Measurements from ENCODE around the gene MTX1.
"Not testable (repeated sequence)": the region's sequence is repeated elsewhere in the genome, so short reads cannot be mapped to it uniquely, and the experiment has no call there.

MTX1 gene

GRCh38 chr1:155236451-155236850 is 28.0 kb downstream of the MTX1 start:
- peak; percentile 16 to 68 (median 57) for DNase-seq

- peak; percentile 87 to 93 (median 90) for DNase-seq
Observed at GRCh38 chr1:155241069-155241679, 32.7 kb downstream of the MTX1 start.

DNA sequence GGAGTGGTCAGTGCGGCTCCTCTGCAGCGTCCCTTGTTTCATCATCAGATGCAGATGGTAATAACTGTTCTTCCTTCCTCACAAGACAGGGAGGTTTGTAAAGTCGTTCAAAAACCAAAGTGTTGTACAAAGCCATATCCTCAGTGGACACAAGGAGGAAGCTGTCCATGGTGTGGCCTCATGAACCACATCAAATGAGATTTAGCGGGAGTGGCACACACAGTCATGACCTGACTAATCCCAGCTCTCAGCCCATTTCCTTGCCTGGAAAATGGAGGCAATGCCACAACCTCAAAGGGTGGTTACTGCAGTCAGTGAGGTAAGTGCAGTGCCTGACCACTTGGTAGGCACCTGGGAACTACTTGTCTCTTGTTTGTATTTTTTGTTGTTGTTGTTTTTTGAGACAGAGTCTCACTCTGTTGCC is 33.4 kb downstream of the MTX1 start:
- DNase-seq, result peak; percentile 78 to 94 (median 86)

GRCh38 chr1:155242805-155243358 is 34.4 kb downstream of the MTX1 start:
- no peak for DNase-seq

DNA sequence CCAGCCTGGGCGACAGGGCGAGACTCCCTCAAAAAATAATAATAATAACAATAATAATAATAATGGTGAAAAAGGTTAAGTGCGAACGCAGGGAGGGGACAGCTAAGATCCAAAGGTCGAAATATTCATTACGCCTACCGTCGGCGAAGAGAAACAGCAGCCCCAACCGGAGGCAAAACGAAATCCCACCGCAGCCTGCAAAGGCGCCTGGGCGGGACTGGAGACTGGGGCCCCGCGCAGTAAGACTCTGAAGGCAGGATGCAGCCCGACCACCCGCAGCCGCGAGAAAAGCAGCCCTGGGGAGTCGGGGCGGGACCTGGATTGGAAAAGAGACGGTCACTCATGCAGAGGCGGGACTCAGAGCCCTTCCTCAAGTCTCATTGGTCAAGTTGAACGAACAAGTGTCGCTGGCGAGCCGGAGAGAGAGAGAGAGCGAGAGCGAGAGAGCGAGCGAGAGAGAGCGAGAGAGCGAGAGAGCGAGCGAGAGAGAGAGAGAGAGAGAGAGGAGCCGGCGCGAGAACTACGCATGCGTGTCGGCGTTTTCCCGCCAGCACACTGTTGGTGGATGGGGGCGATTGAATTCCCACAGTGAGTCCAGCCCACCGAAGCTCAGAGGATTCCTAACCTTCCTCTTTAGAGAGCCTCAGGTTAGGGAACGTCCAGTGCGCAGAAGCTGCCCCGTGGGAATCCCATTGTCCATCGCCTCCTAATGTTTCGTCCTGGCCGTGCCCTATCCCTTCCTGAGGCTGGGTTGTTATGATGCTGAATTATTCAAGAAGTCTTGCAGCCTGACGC is 36.1 kb downstream of the MTX1 start:
- DNase-seq, result peak; percentile 96 to 99 (median 96)

DNA sequence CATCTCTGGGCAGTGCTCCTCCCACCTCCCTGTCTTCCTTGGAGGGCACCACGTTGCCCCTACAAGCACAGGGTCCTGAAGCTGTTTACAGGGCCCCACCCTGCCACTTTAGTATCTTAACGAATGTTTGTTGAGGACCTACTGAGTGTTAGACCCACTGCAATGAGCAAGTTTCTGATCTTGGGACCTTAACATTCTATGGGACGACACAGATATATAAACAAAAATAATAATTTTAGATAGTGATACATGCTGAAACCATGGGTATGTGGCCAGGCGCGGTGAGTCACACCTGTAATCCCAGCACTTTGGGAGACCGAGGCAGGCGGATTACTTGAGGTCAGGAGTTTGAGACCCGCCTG is 36.6 kb downstream of the MTX1 start:
- DNase-seq, result no peak

- not testable (repeated sequence) for DNase-seq
Observed at GRCh38 chr1:155246796-155247195, 38.3 kb downstream of the MTX1 start.

GRCh38 chr1:155247667-155248553 is 39.4 kb downstream of the MTX1 start:
- DNase-seq, result no peak

DNA sequence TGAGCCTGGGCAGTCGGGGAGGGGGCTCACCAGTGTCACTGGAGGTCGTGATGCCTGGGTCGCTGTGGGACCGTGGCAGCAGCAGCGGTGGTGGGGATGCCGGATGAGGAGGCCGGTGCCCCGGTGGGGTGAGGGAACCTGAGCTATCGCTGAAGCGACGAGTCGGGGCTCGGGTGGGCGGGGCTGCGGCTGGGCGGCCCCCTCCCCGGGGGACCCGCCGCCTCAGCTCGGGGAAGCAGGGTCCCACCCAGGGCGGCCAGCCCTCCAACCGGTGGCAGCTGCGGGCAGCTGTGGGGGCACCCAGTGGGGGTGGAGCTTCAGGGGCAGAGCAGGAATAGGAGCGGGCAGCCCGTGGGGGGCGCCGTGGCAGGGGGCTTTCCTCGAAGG is 41.7 kb downstream of the MTX1 start:
- DNase-seq, result no peak

DNA sequence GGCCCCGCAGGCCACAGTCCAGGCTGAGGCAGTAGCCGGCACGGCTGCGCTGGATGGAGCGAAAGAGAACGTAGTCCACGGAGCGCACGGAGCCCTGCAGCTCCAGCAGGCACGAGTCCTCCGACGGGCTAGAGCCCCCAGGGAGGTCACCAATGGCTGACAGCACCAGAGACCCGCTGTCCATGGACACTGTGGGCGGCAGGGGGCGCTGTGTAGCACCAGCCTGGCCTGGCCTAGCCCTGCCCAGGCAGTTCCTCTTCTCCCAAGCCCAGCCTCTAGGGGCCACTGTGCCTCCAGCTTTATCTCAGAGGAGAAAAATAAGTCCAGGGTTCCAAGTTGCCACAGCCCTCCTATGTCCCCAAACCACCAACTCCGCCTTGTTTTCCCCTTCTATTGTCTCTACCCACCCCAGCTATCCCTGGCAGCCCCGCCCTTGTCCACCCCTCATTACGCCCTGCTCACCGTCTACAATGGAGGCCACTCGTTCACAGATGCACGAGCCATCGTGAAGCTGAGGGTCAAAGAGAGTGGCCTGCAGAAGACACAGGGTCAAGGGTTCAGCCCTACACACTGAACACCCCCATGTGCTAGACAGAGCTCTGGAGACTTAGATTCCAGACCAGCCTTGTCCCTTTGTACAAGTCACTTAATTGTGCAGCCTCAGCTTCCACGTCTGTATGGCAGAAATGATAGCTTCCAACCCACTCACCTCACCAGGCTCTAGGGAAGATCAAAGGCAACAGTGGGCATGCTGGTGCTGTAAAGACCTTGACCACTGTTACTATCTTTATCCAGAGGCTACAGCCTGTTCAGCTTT is 42.3 kb downstream of the MTX1 start:
- peak; percentile 96 to 98 (median 97) for DNase-seq

GRCh38 chr1:155251566-155251965 is 43.1 kb downstream of the MTX1 start:
- DNase-seq, result no peak

DNA sequence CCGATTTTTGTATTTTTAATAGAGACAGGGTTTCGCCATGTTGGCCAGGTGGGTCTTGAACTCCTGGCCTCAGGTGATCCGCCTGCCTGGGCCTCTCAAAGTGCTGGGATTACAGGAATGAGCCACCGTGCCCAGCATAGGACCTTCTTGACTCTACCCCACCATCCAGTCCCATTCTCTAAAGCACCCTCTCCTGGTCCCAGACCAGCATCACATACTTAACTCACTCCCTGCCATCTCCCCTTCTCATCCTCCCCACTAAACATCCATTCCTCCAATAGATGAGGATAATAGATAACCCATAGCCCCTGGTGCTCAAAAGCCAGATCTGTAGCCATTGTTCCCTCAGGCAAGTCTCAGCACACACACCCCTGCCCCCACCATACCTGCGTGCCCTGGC is 44.7 kb downstream of the MTX1 start:
- no peak for DNase-seq

- DNase-seq, result no peak
Observed at GRCh38 chr1:155253797-155254196, 45.3 kb downstream of the MTX1 start.

DNA sequence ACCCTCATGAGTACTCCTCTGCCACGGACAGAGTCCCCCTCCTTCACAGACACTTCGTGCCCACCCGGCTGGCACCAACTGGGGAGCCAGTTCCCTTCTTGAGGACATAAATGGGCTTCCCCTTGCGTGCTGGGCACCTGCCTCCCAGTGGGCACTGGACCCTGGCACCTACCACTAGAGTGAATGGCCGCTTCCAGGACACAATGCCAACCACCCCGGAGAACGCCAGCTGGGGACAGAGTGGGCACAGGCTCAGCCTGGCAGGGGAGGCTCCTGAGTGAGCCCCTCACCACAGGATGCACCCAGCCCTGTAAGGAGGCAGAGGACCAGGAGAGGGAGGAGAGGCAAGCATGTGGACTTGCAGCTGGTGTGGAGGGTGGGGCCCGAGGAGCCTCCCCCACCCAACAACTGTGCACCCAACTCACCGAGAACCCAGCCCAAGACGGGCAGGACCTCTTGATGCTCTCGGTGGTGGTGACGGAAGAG is 45.8 kb downstream of the MTX1 start:
- DNase-seq, result no peak

DNA sequence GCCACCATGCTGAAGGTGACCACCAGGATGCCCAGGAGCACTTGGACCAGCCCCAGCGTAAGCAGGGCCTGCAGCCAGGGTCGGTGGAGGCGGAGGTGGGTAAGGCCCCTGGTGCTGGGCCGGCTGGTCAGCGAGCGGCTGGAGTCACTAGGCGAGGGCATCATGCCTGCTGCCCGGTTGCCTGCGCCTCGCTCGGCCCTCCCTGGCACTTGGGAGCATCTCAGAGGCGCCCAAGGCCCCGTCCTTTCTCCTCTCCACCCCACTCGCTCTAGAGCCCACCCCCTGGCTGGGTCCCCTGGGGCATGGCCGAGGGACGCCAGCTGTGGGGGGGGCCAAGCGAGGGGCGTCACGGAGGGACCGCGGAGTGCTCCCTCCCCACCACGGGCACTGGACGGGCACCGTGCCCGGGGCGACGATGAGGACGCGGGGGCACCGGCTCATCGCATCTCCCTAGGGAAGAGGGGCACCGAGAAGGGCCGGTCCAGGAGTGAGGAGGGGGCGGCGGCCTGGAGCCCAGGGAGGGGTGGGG is 46.3 kb downstream of the MTX1 start:
- DNase-seq, result peak in 1 of 4 experiments; percentile 14

- peak; percentile 66 to 88 (median 77) for DNase-seq
Observed at GRCh38 chr1:155255243-155256007, 46.9 kb downstream of the MTX1 start, which contains the start of gene ENTREP3. TSS of gene ENTREP3 (minus strand) at chr1:155255483. CDS start at chr1:155254877, 606 bp downstream.

DNA sequence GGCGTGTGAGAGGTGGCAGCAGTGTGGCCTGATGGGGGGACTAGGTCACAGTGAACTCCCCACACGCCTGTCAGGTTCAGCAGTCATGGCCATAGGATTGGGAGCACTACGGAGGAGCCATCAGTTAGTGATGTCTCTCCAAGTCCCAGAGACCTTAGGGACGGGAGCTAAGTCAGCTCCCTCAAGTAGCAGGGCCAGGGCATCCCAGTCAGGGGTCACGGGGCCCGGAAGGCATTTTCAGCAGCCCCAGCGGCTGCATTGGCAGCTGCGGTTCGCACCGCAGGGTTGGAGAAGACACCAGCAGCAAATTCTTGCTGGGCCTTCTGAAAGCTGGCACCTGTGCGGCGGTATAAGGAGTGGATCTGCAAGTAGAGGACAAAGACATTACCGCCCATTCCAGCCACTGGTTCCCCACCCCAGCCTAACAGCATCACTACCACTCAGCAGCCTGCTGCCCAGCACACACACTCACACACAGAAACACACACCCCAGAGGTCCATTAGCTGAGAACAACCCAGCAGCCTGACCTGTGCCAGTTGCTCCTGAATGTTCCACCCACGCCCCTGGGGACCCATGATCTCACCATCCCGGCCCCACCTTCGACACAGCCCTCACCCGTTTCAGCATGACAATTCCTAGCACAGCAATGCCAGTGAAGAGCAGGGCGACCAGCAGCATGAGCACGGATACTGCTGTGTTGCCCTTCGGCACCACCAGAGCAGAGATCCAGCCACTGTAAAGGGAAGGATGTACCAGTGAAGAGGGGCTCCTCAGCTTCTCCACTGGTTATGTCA is 47.8 kb downstream of the MTX1 start:
- no peak for DNase-seq

GRCh38 chr1:155260276-155260675 is 51.8 kb downstream of the MTX1 start:
- no peak for DNase-seq

DNA sequence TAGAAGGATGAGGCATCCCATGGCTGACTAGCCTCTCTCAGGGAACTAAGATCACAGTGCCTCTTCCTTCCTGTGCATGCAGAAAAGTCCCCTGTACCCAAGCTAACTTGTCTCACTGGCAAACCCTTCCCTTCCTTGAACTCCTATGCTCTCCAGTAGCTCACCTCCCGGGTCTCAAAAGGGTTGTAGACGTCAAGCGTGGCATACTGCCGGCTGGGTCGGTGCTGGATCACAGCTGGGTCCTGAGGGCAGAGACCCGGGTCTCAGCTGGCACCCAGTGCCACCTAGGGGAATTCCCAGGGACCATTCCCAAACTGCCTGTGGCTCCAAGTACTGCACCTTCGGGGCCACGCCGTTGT is 53.0 kb downstream of the MTX1 start:
- DNase-seq, result peak in 2 of 4 experiments; percentile 29 to 44
